HG03354 (cell line): ENCODE measurements around the gene PBX4.

Experiments
- ATAC-seq: cut with Tn5 transposase; IDR thresholded peaks from one replicate; pipeline ENCODE4 v1.9.1; 2021; ENCODE audit warnings: mild to moderate bottlenecking; ENCODE audit not compliant: unreplicated experiment, poor library complexity, severe bottlenecking

The PBX4 gene

DNA sequence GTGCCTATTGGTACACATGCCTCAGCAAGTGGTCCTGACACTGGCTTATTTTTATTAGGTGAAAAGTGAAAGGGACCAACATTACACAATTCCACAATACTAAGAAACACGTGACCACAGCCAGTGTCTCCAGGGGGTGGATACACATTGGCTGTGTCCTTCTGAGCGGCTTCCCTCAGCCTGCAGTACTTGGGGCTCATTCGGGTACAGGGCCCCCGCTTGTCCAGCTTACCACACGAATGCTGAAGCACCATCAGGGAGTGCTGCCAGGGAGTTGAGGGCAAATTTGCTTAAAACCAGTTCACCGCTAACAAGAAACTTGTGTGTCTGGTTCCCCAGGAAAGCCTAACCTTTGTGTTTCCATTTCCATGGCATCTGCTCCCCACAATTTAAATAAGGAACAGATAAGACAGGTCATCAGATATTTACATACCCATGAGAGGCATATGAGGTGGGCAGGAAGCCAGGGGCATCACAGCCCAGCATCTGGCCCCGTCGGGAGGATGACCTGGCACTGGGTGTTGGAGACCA lies 23.3 kb downstream of the PBX4 start:
- ATAC-seq, result no peak

DNA sequence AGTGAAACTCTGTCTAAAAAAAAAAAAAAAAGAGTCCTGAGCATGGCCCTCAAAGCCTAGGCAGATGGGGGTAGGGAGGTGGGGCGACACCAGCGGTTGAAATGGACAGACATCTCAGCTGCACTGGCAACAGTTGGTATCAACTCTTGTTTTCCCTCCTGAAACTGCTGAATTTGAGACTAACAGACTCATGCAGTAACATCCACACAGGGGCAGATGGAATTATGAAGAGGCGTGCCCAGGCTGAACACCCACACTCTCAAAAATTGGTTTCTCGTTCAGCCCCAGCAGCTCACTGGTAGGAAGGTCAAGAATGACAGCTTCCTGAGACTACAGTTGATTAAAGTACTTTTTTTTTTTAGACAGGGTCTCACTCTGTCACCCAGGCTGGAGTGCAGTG lies 24.1 kb downstream of the PBX4 start:
- no peak for ATAC-seq

DNA sequence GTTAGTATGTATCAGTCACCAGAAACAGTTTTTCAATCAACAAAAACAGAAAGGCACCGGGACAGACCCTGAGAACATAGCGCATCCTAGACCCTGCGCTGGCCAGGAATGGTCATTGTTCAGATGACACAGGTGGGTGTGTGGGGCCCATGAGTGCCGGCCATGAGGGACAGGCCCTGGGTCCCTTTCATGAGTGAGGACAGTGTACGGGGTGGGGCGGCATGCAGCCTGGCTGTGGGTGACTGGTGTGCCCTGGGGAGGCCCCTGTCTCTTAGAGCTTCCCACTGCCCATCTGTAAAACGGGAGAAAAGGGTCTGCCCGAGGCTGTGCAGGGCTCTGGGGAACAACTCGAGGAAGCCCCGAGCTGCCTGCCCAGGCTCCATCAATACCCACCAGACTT lies 25.8 kb downstream of the PBX4 start:
- ATAC-seq, result no peak

DNA sequence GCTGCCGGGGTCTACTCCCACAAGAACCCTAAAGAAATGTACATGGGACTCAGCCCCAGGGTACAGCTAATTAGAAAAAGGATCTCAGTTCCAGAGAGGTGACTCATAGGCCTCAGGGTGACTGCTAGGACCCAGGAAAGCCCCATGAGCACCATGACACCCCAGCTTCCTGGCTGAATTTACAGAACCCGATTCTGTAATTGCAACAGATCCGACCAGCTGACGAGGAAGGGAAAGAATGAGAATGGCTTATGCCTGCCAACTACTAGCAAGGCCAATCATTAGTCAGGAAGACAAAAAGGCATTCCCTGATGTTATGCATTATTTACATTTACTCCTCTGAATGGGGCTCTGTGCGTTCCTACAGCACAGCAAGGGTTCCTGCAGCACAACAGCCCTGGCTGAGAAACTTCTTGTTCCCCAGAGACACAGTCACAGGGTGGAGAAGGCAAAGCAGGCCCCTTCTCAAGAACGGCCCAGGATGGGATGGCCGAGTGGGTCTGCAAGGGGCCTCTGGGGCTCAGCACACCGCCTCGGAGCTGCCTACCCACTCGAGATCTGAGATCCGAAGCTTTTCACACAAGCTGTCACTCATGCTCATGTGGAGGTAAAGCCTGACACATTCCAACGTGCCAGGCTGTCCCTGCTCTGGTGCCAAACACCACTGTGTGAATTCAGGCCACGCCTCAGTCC lies 27.2 kb downstream of the PBX4 start:
- ATAC-seq, result no peak

DNA sequence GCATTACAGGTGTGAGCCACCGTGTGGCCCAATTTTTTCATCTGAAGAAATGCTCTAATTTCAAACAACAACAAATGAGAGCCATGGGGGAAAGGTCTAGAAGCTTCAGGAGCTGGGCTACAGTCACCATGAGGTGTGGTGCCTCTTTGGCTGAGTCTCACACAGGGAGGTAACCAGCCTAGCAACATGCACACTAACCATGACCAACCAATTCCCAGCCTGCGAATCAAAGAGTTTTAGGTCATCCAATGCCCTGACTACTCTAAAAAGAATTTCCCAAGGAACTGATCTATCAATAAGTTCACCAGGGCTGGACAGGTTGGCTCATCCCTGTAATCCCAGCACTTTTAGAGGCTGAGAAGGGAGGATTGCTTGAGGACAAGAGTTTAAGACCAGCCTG lies 29.9 kb downstream of the PBX4 start:
- ATAC-seq, result no peak

DNA sequence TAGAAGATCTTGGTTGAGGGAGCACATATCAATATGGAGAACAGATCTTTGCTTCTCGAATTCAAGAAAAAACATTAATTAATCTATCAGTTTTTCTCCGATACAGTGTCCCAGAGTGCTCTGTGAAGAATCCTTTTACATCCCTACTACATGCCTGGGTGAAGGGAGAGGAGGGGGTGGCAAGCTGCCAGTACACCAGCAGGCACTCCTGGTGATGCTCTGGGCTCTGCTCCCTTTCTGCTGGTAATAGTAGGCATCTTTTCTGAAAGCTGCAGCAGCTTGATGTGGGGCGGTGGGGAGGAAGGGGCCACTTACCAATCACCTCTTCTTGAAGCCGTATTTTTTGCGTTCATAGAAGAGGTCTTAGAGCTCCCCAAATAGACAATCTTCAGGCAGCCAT lies 30.7 kb downstream of the PBX4 start:
- ATAC-seq, result no peak

DNA sequence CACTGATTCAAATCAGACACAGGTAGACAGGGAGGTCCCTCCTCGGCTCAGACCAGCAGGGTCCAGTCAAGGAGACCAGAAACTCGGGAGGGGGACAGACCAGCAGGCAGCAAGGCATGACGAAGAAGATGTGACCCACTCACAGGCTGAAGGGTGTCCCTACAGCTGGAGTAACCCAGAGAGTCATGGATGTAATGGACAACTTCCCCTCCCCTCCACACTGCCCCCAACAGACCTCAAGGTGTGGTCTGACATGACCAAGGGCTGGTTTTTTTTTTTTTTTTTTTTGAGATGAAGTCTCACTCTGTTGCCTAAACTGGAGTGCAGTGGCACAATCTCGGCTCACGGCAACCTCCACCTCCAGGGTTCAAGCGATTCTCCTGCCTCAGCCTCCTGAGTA lies 34.1 kb downstream of the PBX4 start:
- ATAC-seq, result no peak

DNA sequence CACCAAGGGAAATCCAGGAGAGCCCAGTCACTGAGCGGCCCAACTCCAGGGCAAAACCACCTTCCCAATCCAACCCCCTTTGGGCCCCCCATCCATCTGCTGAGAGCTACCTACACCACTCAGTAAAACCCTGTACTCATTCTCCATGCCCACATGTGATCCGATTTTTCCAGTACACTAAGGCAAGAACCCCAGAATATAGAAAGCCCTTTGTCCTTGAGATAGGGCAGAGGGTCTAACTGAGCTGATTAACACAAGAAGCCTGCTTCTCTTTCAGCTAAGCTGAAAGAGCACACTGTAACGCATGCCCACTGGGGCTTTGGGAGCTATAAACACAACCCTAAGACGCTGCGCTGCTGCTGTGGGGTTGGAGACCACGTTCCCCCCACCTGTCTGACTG lies 36.0 kb downstream of the PBX4 start:
- ATAC-seq, result no peak

DNA sequence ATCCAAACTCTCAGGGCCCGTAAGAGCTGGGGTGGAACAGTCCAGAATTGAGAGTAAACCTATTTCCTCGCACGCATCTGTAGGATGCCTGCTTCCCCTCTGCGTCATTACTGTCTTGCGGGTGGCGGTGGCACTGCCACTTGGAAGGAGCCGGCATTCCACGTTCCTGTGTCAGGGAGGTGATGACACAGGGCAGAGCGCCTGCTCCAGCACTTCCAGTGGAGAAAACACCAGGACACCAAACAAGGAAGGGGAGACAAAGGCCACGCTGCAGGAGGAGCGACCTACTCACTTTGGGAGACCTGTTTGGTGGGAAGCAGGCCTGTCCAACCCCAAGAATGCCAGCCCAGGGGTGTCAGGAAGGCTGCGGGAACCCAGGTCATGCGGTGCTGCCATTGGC lies 37.1 kb downstream of the PBX4 start:
- no peak for ATAC-seq

DNA sequence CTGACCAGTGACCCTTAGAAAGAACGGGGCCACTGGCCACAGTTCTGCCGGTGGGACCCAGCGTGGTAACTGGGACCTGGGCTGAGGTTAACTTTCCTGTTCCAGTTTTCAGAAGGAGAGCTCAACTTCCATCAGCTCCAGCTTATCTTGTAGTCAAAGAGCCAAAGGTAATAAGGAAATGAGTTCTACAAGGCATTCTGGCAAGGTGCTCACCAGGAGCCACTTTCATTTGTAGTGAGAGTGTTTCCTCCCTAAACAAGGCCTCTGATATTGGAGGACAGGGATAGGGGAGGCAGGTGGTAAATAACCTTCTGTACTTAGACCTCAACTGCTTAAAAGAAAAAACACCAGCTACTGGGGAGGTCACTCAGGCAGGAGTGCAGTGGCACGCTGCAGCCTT lies 38.1 kb downstream of the PBX4 start:
- no peak for ATAC-seq

DNA sequence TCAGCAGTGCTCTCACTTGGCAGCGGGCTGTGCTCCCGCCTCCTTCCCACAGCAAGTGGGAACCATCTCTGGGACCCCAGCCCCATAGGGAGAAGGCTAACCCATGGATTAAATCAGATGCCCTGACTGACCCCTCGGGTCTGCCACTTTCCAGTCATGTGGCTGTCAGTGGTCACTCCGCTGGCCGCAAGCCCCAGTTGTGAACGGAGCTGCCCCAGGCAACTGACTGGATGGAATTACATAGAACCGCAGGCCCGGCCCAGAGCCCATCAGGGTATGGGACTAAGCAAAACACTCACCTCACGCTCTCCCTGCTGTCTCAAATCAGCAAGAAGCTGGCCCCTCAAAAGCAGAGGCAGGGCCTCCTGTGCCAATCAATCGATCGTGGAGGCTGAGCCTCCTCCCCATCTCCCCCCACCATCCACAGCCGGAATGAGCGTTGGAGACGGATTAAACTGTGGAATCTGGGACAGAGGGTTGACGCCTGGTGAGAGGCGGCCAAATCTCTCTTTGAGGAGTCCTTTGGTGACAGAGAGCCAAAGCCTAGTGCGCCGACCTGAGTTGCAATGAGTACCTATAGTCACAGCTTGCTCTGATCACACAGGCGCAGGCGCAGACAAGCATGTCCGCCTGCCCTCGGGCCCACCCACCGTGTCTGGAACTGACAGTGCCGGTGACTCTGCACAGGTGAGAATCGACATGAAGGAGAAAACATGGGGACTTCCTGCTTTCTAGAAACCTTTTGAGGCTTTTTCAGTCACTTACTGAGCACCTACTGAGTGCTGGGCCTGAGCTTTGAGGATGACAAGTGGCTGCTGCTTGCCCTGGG lies 38.7 kb downstream of the PBX4 start:
- no peak for ATAC-seq

DNA sequence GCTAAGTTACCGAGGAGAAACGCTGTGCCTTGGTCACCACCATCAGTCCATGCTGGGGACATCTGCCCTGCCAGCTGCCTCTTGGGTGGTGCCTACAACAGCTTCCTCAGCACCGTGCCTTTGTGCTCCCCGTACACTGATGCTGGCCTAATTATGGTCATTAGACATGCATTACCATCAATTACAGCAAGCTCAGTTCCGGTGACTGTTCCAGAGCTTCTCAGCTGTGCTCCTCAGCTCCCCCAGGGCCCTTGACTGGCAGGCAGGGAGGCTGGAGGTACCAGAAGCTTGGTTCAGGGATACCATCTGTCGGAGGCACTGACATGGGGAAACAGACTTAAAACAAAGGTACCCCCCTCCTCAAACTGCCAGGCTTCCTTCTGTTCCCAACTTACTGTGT lies 40.2 kb downstream of the PBX4 start:
- no peak for ATAC-seq

DNA sequence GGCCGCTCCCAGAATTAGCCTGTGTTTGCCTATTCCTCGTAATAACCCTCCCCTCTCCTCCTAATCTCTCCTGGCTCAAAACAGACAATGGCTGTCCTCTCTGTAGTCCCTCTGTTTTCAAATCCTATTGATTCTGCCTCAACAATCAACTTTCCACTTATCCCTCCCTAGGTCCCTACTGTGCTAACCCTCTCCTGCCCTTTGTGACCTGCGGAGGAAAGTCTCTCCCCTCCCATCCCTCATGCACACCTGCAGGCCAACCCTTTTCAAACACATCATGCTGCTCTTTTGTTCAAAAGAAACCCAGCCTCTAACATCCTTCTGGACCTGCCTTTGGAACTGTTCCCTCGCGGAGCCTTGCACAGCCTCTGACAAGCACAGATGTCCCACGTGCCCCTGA lies 43.1 kb downstream of the PBX4 start:
- no peak for ATAC-seq

DNA sequence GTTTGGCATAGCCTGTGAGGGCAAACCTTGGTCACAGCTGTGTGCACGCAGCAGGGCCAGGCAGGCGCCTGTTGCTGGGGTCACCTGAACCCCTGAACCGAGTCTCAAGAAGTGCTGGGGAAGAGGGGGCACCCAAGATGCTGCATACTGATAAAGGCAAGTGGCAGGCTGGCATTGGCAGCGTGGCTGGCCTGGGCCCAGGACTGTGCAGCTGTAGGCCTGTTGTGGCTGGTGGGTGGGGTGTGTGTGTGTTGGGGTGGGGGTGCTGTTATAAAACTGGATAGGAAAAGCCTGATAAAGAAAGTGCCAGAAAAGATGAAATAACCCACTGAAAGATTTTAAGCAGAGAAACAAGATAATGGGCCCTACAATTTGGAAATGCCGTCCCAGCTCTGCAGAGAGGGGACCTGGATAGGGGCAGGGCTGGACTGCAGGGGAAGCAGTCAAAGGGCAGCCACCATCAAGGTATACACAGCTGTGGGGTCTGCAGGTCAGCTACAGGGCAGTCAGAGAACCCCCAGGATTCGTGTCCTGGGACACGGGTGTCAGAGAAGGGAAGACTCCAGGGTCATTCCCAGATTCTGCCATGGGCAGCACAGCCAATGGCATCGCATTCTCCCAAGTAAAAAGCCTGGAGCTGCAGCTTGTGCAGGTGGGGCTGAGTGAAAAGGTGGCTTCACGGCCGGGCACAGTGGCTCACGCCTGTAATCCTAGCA lies 47.3 kb downstream of the PBX4 start:
- no peak for ATAC-seq

DNA sequence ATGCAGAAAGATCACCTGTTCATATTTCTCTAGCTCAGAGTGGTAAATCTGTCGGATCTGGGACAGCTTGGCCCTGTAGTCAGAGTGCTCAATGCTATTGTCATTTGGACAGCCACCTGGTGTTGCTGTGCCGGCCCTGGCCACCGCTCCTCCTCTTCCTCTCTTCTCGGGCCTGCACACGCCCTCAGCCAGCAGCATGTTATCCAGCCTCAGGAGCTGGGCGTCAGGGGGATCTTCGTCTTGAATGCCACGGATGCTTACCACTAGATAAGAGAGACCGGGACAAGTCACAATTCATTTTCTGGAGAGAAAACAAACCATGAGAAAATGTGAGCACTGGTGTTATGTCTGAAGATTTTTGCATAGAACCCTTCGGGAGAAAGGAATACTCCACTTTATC lies 47.9 kb downstream of the PBX4 start:
- no peak for ATAC-seq

DNA sequence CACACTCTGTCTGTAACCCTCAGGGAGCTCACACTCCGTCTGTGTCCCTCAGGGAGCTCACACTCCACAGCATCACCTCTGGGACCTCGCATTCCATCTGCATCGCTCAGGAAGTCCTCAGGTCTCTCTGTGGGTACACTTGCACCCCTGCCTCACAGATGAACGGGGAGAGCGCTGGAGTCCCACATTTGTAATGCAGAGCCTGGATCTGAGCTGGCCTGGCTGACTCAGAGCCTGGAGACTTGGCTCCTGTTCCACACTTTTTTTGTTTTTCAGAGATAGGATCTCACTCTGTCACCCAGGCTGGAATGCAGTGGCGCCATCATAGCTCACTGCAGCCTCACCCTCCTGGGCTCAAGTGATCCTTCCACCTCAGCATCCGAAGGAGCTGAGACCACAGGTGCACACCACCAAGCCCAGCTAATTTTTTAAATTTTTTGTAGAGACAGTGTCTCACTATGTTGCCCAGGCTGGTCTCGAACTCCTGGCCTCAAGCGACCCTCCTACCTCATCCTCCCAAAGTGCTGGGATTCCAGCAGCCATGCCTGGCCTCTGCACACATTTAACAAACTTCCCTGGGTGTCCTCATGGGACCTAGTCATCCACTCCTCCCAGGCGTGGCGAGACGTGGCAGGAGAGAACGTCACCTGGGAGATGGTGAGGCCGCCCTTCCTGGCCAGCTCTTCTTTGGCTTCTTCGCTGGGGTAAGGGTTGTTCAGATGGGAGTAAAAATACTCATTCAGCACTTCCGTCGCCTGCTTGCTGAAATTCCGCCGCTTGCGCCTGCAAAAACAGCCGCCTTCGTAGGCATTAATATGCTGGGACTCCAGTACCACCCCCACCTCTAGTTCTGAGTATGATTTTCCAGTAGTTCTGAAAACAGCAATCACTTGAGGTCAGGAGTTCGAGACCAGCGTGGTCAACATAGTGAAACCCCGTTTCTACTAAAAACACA lies 49.4 kb downstream of the PBX4 start:
- no peak for ATAC-seq

DNA sequence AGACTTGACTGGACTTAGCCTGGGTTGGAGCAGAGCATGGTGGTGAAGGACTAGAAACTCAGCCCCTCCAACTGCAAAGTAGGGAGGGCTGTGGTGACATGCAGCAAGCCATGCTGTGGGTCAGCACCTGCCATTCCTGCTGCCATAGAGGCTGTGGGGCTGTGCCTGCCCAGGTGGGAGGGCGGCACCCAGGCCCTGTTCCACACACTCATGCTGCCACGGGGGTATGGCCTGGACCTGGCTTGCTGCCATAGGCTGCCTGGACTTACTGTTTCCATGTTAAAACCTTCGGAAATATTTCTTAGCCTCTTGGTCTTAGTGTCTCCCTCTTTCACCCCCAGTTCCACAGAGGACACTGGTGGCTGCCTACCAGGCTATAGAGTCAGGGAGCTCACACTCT lies 51.1 kb downstream of the PBX4 start:
- ATAC-seq, result no peak

DNA sequence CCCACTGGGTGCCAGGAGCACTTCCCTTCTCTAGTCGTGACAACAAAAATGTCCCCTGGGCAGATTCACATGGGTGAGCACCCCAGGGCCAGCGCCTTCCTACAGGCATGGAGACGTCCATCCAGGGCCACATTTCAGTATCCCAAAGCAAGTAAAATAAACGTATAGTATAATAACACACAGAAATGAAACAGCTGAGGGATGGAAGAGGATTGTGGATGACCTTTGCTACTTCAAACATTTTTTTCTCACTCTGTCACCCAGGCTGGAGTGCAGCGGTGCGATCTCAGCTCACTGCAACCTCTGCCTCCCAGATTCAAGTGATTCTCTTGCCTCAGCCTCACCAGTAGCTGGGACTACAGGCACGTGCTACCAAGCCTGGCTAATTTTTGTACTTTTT lies 52.2 kb downstream of the PBX4 start:
- ATAC-seq, result no peak

DNA sequence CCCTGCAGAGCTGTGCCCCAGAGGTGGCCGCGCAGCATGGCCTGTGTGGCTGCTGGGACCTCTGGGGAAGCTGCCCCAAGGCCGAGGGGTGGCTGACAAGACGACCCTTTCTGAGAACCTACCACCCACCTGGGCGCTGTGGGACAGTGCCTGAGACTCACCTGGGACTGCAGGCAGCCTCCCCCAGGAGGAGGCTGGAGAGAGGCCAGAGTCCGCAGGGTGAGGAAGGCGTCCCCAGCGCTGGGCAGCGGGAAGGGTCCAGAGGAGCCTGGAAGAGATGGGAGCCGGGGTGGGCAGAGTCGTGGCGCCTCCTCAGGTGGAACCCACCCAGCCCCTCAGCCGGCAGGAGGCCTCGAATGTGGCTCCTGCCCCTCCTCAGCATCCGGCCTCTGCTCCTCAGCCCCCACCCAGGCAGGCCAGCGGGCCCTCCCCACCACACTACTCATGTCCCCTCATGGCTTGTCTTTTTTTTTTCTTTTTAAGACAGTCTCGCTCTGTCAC lies 55.1 kb downstream of the PBX4 start:
- no peak for ATAC-seq
